Sigmoid colon (tissue), 7 donors: ENCODE measurements around the gene TMEM130. TPM values are rescaled to one million over a fixed set of nuclear protein-coding genes. Genes with fewer than 3 reads are reported as not detected.

ENCODE experiments used
- DNase-seq: peaks from one replicate; pipeline ENCODE4 v3.0.0-alpha.2; 2019
- H3K27ac ChIP-seq, 4 donors: fragments of 200-600 bp; sonication (generic); one replicate each; pipeline ENCODE4 v1.5.1; 2016 to 2019; ENCODE audit warnings: mild to moderate bottlenecking in 1 of 4
- H3K27me3 ChIP-seq, 3 donors: fragments of 200-600 bp; sonication (generic); one replicate each; pipeline ENCODE4 v1.5.1; 2019; ENCODE audit warnings: mild to moderate bottlenecking in 1 of 3
- H3K36me3 ChIP-seq, 4 donors: fragments of 200-600 bp; sonication (generic); one replicate each; pipeline ENCODE4 v1.5.1; 2016 to 2019
- H3K4me1 ChIP-seq, 4 donors: fragments of 200-600 bp; sonication (generic); one replicate each; pipeline ENCODE4 v1.5.1; 2017 to 2019
- H3K4me3 ChIP-seq, 4 donors: fragments of 200-600 bp; sonication (generic); one replicate each; pipeline ENCODE4 v1.5.1; 2017 to 2019; ENCODE audit warnings: mild to moderate bottlenecking in 2 of 4, moderate library complexity in 1 of 4
- H3K9me3 ChIP-seq, 4 donors: fragments of 200-600 bp in 3 of 4; sonication (generic) in 3 of 4; one replicate each; pipeline versions ENCODE4 v1.5.1 to v1.6.1; 2013 to 2019
- EP300 ChIP-seq, 4 donors: sonication (generic); formaldehyde crosslinking; IDR thresholded peaks; one replicate each; pipeline ENCODE4 v1.6.1; 2017; ENCODE audit warnings: antibody characterized with exemption in 4 of 4
- POLR2A ChIP-seq, 2 donors: fragments of 450-650 bp; IDR thresholded peaks; one replicate each; pipeline ENCODE4 v1.6.1; 2016; ENCODE audit warnings: antibody characterized with exemption in 2 of 2, mild to moderate bottlenecking in 2 of 2, moderate library complexity in 2 of 2
- POLR2AphosphoS5 ChIP-seq, 4 donors: sonication (generic); formaldehyde crosslinking; IDR thresholded peaks; one replicate each; pipeline ENCODE4 v1.6.1; 2017; ENCODE audit warnings: antibody characterized with exemption in 4 of 4
- WGBS, 2 donors: extraction: QIAGEN DNeasy Blood & Tissue Kit; methylation state at CpG; one replicate each; pipeline ENCODE4 v1.1.7; 2013; 5-methylcytosine and 5-hydroxymethylcytosine counted together
- intact Hi-C: fragments of 100-400 bp; cut with DNase I; formaldehyde crosslinking; loops from one replicate; pipeline ENCODE4 v1.15.1; 2023
- polyA plus RNA-seq, 3 donors: library from polyadenylated mRNA; stranded (reverse); fragments of 200-250 nt; gene quantifications; one replicate each; pipeline ENCODE4 v1.2.3, GENCODE V29; 2013
- total RNA-seq, 4 donors: library from RNA; depleted of rRNA; stranded (reverse); fragments of >200 nt; gene quantifications; one replicate each; pipeline ENCODE4 v1.1.0, GENCODE V29; 2016
- TF ChIP-seq, protein P1 (sequence below), 4 experiments: fragments of 450-650 bp in 3 of 4; fragments of 200-600 bp in 1 of 4; IDR thresholded peaks; one replicate each; pipeline ENCODE4 v1.5.1; 2016 to 2019; ENCODE audit warnings: antibody characterized with exemption in 4 of 4, mild to moderate bottlenecking in 3 of 4, moderate library complexity in 2 of 4
- donor health status: healthy with polysubstance abuse.
- donor health status: Bipolar disorder and iron deficiency.
- donor health status: healthy.

The TMEM130 gene, protein sequence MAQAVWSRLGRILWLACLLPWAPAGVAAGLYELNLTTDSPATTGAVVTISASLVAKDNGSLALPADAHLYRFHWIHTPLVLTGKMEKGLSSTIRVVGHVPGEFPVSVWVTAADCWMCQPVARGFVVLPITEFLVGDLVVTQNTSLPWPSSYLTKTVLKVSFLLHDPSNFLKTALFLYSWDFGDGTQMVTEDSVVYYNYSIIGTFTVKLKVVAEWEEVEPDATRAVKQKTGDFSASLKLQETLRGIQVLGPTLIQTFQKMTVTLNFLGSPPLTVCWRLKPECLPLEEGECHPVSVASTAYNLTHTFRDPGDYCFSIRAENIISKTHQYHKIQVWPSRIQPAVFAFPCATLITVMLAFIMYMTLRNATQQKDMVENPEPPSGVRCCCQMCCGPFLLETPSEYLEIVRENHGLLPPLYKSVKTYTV
- 1 to 10 TPM; 2.1 to 3.3 (median 3.1) TPM for total RNA-seq
- polyA plus RNA-seq, result 1 to 10 TPM in 1 of 3 donors, not detected in 2; 2.2 TPM

DNA sequence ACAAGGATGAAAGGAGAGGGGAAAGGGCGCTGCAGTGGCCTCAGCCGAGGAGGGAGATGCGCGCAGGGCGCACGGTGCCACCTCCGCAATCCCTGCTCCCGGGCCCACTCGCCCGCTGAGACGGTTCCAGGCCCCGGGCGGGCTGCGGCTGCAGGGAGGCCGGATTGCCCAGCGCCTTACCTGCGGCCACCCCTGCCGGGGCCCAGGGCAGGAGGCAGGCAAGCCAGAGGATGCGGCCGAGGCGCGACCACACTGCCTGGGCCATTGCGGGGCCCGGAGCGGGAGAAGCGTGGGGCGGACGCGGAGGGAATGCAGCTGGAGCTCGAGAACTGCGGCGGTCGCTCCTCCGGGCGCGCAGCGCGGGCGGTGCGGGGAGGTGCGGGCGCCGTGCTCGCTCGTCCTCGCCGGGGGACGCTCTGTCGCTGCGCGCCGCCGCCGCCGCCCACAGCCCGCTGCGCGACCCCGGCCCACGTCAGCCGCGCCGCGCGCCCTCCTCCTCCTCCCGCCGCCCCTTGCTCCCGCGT lies at the start of gene TMEM130:
Gene TMEM130 (minus strand): TSS at position 418 of the 524 bp plus-strand sequence. CDS start 153 bp downstream, at position 265.
- H3K27me3 ChIP-seq, result peaks cover 0 to 52% (median 39%) of the 10 kb centered on the region in 3 donors
- peak; percentile 30 for DNase-seq
- peaks cover 0 to 22% (median 15%) of the 10 kb centered on the region in 4 donors for H3K4me1 ChIP-seq
- peak within 1 kb of the TSS in 3 of 4 donors; percentile 32 to 48 (median 45) for H3K4me3 ChIP-seq
- TF ChIP-seq POLR2A (IDR thresholded peaks at IDR 0.05) (no peak), POLR2AphosphoS5 (IDR thresholded peaks at IDR 0.05) (no peak), EP300 (IDR thresholded peaks at IDR 0.05) (no peak)
- TF ChIP-seq, protein P1, sequence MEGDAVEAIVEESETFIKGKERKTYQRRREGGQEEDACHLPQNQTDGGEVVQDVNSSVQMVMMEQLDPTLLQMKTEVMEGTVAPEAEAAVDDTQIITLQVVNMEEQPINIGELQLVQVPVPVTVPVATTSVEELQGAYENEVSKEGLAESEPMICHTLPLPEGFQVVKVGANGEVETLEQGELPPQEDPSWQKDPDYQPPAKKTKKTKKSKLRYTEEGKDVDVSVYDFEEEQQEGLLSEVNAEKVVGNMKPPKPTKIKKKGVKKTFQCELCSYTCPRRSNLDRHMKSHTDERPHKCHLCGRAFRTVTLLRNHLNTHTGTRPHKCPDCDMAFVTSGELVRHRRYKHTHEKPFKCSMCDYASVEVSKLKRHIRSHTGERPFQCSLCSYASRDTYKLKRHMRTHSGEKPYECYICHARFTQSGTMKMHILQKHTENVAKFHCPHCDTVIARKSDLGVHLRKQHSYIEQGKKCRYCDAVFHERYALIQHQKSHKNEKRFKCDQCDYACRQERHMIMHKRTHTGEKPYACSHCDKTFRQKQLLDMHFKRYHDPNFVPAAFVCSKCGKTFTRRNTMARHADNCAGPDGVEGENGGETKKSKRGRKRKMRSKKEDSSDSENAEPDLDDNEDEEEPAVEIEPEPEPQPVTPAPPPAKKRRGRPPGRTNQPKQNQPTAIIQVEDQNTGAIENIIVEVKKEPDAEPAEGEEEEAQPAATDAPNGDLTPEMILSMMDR (IDR thresholded peaks at IDR 0.05), result no peak
- no peaks in the 10 kb centered on the region for H3K9me3 ChIP-seq
- 1 to 6% methylated on average over 69 of the region's 69 CpGs for WGBS, 2 donors
- H3K27ac ChIP-seq, result no peak within 1 kb of the TSS
- intact Hi-C loops, result no loop called here
- no peaks in the 10 kb centered on the region for H3K36me3 ChIP-seq

DNA sequence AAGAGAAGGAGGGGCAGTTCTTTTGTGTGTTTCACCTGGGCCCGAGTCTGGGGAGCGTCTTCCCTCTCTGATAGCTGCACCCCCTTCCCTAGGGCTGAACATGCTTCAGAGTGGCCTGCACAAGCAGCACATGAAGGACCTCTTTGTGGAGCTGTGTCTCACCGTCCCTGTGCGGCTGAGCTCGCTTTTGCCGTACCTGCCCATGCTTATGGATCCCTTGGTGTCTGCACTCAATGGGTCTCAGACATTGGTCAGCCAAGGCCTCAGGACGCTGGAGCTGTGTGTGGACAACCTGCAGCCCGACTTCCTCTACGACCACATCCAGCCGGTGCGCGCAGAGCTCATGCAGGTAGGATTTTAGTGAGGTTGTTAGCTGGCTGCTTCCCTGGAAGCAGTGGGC lies 47.5 kb upstream of the TMEM130 start:
- peaks cover 19 to 94% (median 58%) of the 10 kb centered on the region in 4 donors for H3K36me3 ChIP-seq
- intact Hi-C loops, result no loop called here

DNA sequence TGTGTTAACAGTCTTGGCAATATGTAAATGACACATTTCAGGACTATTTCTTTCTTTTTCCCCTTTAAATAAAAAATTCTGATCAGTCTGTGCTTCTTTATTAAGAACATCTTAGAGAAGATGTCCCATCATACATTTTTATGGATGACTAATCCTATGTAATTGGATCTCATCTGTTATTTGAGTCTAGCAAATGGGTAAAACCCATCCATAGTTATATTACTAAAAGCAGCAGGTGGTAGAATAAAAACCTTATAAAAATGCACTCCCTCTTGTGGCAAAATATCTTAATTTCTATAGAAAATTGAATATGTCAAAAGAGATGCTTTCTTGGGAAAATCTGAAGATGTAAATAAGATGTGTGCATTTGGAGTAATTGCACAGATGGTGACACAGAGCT lies 43.8 kb upstream of the TMEM130 start:
- no peak overlapping the region for H3K27ac ChIP-seq
- H3K9me3 ChIP-seq, result no peaks in the 10 kb centered on the region
- peaks cover 10 to 96% (median 69%) of the 10 kb centered on the region in 4 donors for H3K36me3 ChIP-seq
- H3K4me3 ChIP-seq, result no peak overlapping the region
- intact Hi-C loops, result no loop called here
- no peak for DNase-seq
- no peaks in the 10 kb centered on the region for H3K27me3 ChIP-seq
- TF ChIP-seq, protein P1 (IDR thresholded peaks at IDR 0.05), result no peak
- TF ChIP-seq POLR2AphosphoS5 (IDR thresholded peaks at IDR 0.05), result no peak
- TF ChIP-seq EP300 (IDR thresholded peaks at IDR 0.05), result no peak
- no peak for TF ChIP-seq POLR2A (IDR thresholded peaks at IDR 0.05)
- H3K4me1 ChIP-seq, result no peaks in the 10 kb centered on the region

More for the DNA sequence above, 47.5 kb upstream of the TMEM130 start:
- 96 to 97% methylated on average over 12 of the region's 12 CpGs for WGBS, 2 donors
- Histone ChIP-seq H3K9me3 (no peaks in the 10 kb centered on the region), H3K4me1 (no peaks in the 10 kb centered on the region), H3K27me3 (no peaks in the 10 kb centered on the region), H3K27ac (no peak overlapping the region), H3K4me3 (no peak overlapping the region)
- DNase-seq, result no peak
- TF ChIP-seq EP300 (IDR thresholded peaks at IDR 0.05) (no peak), POLR2A (IDR thresholded peaks at IDR 0.05) (no peak), POLR2AphosphoS5 (IDR thresholded peaks at IDR 0.05) (no peak)
- TF ChIP-seq, protein P1 (IDR thresholded peaks at IDR 0.05), result no peak

DNA sequence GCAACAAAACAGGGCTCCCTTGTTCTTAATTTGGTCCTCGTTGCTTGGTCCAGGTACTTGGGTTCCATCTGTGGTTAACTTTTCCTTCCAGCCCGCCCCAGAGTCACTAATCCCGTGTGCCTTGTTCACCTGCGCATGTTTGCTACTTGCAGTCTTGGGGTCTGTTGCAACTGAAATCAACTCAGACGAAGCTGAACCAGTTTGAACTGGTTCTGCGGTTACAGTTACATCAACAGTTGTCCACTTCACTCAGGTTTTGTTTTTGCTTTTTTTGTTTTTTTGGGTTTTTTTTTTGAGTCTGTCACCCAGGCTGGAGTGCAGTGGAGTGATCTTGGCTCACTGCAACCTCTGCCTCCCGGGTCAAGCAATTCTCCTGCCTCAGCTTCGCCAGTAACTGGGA lies 43.2 kb upstream of the TMEM130 start:
- DNase-seq, result no peak
- intact Hi-C loops, result no loop called here
- Histone ChIP-seq H3K27ac (no peak overlapping the region), H3K36me3 (peaks cover 9 to 96% (median 69%) of the 10 kb centered on the region in 4 donors), H3K4me3 (no peak overlapping the region), H3K27me3 (no peaks in the 10 kb centered on the region), H3K9me3 (no peaks in the 10 kb centered on the region), H3K4me1 (no peaks in the 10 kb centered on the region)
- 92 to 94% methylated on average over 8 of the region's 8 CpGs for WGBS, 2 donors
- no peak for TF ChIP-seq POLR2A (IDR thresholded peaks at IDR 0.05)
- no peak for TF ChIP-seq POLR2AphosphoS5 (IDR thresholded peaks at IDR 0.05)
- TF ChIP-seq, protein P1 (IDR thresholded peaks at IDR 0.05), result no peak
- TF ChIP-seq EP300 (IDR thresholded peaks at IDR 0.05), result no peak
